PC-9 (cell line): ENCODE data around the gene KIFC3.

ENCODE experiments used
- EZH2 ChIP-seq: fragments of 200-600 bp; sonication (generic); IDR thresholded peaks from 2 replicates; pipeline ENCODE4 v1.8.0; 2017; ENCODE audit warnings: antibody characterized with exemption, low read depth
- TF ChIP-seq, protein P1 (sequence below): fragments of 200-600 bp; sonication (generic); conservative IDR thresholded peaks from 2 replicates; pipeline ENCODE4 v1.6.1; 2017; ENCODE audit warnings: mixed run types, antibody characterized with exemption, mild to moderate bottlenecking, moderate library complexity

DNA sequence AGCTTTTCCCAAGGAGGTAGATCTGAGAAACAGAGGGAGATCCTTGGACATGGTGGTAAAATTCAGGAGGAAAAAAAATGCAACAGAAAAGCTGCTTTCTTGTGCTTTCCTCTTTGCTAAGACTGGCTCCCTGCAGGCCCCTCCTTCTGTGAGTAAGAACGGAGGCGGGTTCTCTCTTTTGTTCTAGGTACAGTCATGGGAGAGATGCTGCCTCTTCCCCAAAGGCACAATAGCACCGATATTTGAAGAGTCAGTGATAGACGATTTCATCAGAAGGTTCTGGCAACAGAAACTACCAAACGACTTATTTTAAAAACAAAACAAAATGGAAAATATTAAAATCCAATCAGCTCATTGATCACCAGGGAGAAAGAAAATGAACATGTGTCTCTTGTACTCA, 32.6 kb upstream of the KIFC3 start:
- no peak for TF ChIP-seq EZH2
- TF ChIP-seq, protein P1, sequence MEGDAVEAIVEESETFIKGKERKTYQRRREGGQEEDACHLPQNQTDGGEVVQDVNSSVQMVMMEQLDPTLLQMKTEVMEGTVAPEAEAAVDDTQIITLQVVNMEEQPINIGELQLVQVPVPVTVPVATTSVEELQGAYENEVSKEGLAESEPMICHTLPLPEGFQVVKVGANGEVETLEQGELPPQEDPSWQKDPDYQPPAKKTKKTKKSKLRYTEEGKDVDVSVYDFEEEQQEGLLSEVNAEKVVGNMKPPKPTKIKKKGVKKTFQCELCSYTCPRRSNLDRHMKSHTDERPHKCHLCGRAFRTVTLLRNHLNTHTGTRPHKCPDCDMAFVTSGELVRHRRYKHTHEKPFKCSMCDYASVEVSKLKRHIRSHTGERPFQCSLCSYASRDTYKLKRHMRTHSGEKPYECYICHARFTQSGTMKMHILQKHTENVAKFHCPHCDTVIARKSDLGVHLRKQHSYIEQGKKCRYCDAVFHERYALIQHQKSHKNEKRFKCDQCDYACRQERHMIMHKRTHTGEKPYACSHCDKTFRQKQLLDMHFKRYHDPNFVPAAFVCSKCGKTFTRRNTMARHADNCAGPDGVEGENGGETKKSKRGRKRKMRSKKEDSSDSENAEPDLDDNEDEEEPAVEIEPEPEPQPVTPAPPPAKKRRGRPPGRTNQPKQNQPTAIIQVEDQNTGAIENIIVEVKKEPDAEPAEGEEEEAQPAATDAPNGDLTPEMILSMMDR, result no peak
